Subcutaneous adipose tissue (tissue), 4 donors: ENCODE results near the gene EVL. TPM values are rescaled to one million over a fixed set of nuclear protein-coding genes. Genes with fewer than 3 reads are reported as not detected.

Source experiments
- CTCF ChIP-seq: fragments of 450-650 bp; IDR thresholded peaks from one replicate; pipeline ENCODE4 v1.5.1; 2016; ENCODE audit warnings: low read depth, mild to moderate bottlenecking, control low read depth, antibody characterized with exemption, moderate library complexity
- total RNA-seq, 4 donors: library from RNA; depleted of rRNA; stranded (reverse); fragments of >200 nt; gene quantifications; one replicate each; pipeline ENCODE4 v1.1.0, GENCODE V29; 2016

The EVL gene
- total RNA-seq, 4 donors from 2014 or later: 36.7 to 108 (median 46.5) TPM

GRCh38 chr14:100091386-100091785, 26.2 kb downstream of the EVL start:
- no peak for TF ChIP-seq CTCF

GRCh38 chr14:100092832-100093231, 27.6 kb downstream of the EVL start:
- no peak for TF ChIP-seq CTCF

GRCh38 chr14:100093319-100093718, 28.1 kb downstream of the EVL start:
- TF ChIP-seq CTCF: no peak

GRCh38 chr14:100096656-100097055, 31.4 kb downstream of the EVL start:
- no peak for TF ChIP-seq CTCF

GRCh38 chr14:100098171-100098570, 32.9 kb downstream of the EVL start:
- no peak for TF ChIP-seq CTCF

GRCh38 chr14:100100032-100100703, 34.9 kb downstream of the EVL start:
- no peak for TF ChIP-seq CTCF

- TF ChIP-seq CTCF: no peak
These were observed 37.0 kb downstream of the EVL start for GRCh38 chr14:100102156-100102785.
